ENCODE results near the gene UBE2QL1.

- TF ChIP-seq POLR2AphosphoS5 (IDR thresholded peaks at IDR 0.05; ENCODE audit: low read depth, low read length) (no peak), POLR2A (IDR thresholded peaks at IDR 0.05; ENCODE audit: low read depth, low read length) (no peak), POU2F2 (IDR thresholded peaks at IDR 0.05; ENCODE audit: low read depth, low read length) (no peak), TAF1 (IDR thresholded peaks at IDR 0.05; ENCODE audit: low read depth, low read length) (no peak), SPI1 (IDR thresholded peaks at IDR 0.05; ENCODE audit: low read depth, low read length) (no peak)
These were observed 8.8 kb upstream of the UBE2QL1 start for GRCh38 chr5:6439588-6440550.

Measured in GM12891 (cell line).